Measurements from ENCODE around the gene KPNA6.
"Not testable (repeated sequence)": the region's sequence is repeated elsewhere in the genome, so short reads cannot be mapped to it uniquely, and the experiment has no call there.

The KPNA6 gene

GRCh38 chr1:32107742-32108661 lies at the start of gene KPNA6:
Gene KPNA6 (plus strand): TSS chr1:32108056. CDS start chr1:32108131, 75 bp downstream.
- H3K9me3 ChIP-seq (ENCODE audit: control insufficient read depth, low read length), result no peaks in the 10 kb centered on the region
- H3K36me3 ChIP-seq (ENCODE audit: control insufficient read depth, insufficient read depth, low read length), result no peaks in the 10 kb centered on the region
- peak within 1 kb of the TSS; percentile 99 for H3K4me3 ChIP-seq (ENCODE audit: low read length)
- peak within 1 kb of the TSS; percentile 89 for H3K9ac ChIP-seq (ENCODE audit: low read length)
- H3K4me1 ChIP-seq (ENCODE audit: control insufficient read depth, insufficient read depth, low read length), result peaks cover 22% of the 10 kb centered on the region
- H3K27me3 ChIP-seq (ENCODE audit: control insufficient read depth, insufficient read depth, low read length), result no peaks in the 10 kb centered on the region

DNA sequence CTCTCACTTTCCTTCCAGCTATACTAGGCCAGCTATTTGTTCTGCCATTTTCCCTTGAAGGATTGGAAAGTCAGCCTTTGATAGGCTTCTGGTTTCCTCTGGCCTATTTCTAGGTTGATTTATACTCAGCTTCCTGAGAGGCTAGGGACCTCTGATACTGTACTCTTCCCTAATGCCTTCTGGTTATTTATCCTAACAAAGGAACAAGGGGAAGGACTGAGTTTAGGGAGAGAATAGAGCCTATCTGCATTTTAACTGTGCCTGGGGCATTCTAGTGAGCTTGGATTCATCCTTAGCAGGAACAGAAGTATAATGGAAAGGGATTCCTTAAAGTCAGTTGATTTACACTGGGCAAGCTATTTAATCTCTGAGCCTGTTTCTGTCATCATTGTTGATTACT lies 46.9 kb upstream of the KPNA6 start:
- Histone ChIP-seq H3K27me3 (ENCODE audit: control insufficient read depth, insufficient read depth, low read length) (no peaks in the 10 kb centered on the region), H3K4me3 (ENCODE audit: low read length) (no peak overlapping the region), H3K36me3 (ENCODE audit: control insufficient read depth, insufficient read depth, low read length) (no peaks in the 10 kb centered on the region), H3K9me3 (ENCODE audit: control insufficient read depth, low read length) (no peaks in the 10 kb centered on the region), H3K9ac (ENCODE audit: low read length) (no peak overlapping the region), H3K4me1 (ENCODE audit: control insufficient read depth, insufficient read depth, low read length) (no peaks in the 10 kb centered on the region)

- peaks cover 6% of the 10 kb centered on the region for H3K4me1 ChIP-seq (ENCODE audit: control insufficient read depth, insufficient read depth, low read length)
- no peaks in the 10 kb centered on the region for H3K36me3 ChIP-seq (ENCODE audit: control insufficient read depth, insufficient read depth, low read length)
- no peak overlapping the region for H3K9ac ChIP-seq (ENCODE audit: low read length)
- H3K9me3 ChIP-seq (ENCODE audit: control insufficient read depth, low read length), result no peaks in the 10 kb centered on the region
- no peak overlapping the region for H3K4me3 ChIP-seq (ENCODE audit: low read length)
- no peaks in the 10 kb centered on the region for H3K27me3 ChIP-seq (ENCODE audit: control insufficient read depth, insufficient read depth, low read length)
Measured at GRCh38 chr1:32062867-32063230, 45.0 kb upstream of the KPNA6 start.

GRCh38 chr1:32063261-32063681 lies 44.6 kb upstream of the KPNA6 start:
- Histone ChIP-seq H3K27me3 (ENCODE audit: control insufficient read depth, insufficient read depth, low read length) (no peaks in the 10 kb centered on the region), H3K36me3 (ENCODE audit: control insufficient read depth, insufficient read depth, low read length) (no peaks in the 10 kb centered on the region), H3K9me3 (ENCODE audit: control insufficient read depth, low read length) (no peaks in the 10 kb centered on the region), H3K4me1 (ENCODE audit: control insufficient read depth, insufficient read depth, low read length) (peaks cover 6% of the 10 kb centered on the region), H3K4me3 (ENCODE audit: low read length) (no peak overlapping the region), H3K9ac (ENCODE audit: low read length) (no peak overlapping the region)

GRCh38 chr1:32065613-32066488 lies 42.0 kb upstream of the KPNA6 start:
- not testable (repeated sequence) for H3K36me3 ChIP-seq (ENCODE audit: control insufficient read depth, insufficient read depth, low read length); H3K27me3 ChIP-seq (ENCODE audit: control insufficient read depth, insufficient read depth, low read length); H3K9ac ChIP-seq (ENCODE audit: low read length); H3K4me3 ChIP-seq (ENCODE audit: low read length); H3K4me1 ChIP-seq (ENCODE audit: control insufficient read depth, insufficient read depth, low read length); H3K9me3 ChIP-seq (ENCODE audit: control insufficient read depth, low read length)

- Histone ChIP-seq H3K9me3 (ENCODE audit: control insufficient read depth, low read length) (no peaks in the 10 kb centered on the region), H3K36me3 (ENCODE audit: control insufficient read depth, insufficient read depth, low read length) (no peaks in the 10 kb centered on the region), H3K4me1 (ENCODE audit: control insufficient read depth, insufficient read depth, low read length) (peaks cover 6% of the 10 kb centered on the region), H3K27me3 (ENCODE audit: control insufficient read depth, insufficient read depth, low read length) (no peaks in the 10 kb centered on the region), H3K9ac (ENCODE audit: low read length) (no peak overlapping the region), H3K4me3 (ENCODE audit: low read length) (no peak overlapping the region)
Measured at GRCh38 chr1:32066489-32066873, 41.4 kb upstream of the KPNA6 start.

DNA sequence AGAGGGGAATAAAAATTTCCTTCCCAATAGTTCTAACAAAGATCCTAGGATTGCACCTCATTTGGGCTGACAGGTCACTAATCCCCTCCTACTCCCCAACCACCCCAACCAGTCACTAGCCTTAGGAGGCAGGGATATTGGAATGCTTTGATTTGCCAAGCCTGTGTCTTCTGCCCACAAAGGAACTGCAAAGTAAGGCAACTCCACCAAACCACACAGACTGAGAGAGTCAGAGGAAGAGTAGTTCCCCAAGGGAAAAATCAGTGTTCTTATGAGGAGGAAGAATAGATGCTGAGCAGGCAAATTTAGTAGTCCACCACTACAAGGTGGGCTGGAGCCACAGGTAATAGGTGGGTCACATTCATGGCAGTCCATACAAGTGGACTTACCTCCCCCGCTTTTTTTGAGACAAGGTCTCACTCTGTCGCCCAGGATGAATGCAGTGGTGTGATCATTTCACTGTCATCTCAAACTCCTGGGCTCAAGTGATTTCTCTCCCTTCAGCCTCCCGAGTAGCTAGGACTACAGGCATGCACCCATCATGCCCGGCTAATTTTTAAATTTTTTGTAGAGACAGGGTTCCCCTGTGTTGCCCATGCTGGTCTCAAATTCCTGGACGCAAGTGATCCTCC lies 38.8 kb upstream of the KPNA6 start:
- H3K4me1 ChIP-seq (ENCODE audit: control insufficient read depth, insufficient read depth, low read length), result peaks cover 15% of the 10 kb centered on the region

DNA sequence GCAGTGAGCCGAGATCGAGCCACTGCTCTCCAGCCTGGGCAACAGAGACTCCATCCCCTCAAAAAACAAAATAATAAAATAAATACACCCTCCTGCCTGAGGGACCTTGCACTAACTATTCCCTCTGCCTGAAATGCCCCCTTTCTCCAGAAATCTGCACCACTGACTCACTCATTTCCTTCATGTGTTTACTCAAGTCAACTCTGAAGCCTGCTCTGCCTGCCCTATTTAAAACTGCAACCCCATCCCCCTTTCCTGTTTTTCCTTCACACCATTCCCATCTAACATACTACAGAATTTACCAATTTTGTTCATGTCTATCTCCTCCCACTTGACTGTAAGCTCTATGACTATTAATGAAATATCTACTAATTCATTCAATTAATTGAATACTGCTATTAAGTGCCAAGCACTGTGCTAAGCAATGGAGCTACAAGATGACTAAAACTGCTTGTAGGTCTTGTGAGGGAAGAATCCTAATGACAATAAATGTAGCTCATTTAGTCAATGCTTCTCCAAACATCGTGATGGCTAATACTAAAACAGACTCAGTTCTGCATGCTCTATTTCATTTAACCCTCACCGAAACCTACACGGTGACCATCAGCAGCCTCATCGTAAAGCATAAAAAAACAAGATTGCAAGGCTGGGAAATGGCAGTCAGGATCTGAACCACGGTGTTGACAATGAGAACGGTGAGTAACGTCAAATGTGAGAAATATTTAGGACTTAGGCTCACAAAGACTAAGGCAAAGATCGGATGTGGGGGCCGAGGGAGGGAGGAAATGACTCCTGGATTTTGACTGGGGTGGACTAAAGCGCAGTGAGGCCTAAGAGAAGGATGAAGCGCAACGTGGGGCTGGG lies 35.9 kb upstream of the KPNA6 start:
- Histone ChIP-seq H3K4me1 (ENCODE audit: control insufficient read depth, insufficient read depth, low read length) (peaks cover 9% of the 10 kb centered on the region), H3K9me3 (ENCODE audit: control insufficient read depth, low read length) (no peaks in the 10 kb centered on the region), H3K9ac (ENCODE audit: low read length) (peak overlapping the region; percentile 61), H3K36me3 (ENCODE audit: control insufficient read depth, insufficient read depth, low read length) (no peaks in the 10 kb centered on the region), H3K4me3 (ENCODE audit: low read length) (peak overlapping the region; percentile 80), H3K27me3 (ENCODE audit: control insufficient read depth, insufficient read depth, low read length) (no peaks in the 10 kb centered on the region)

More for the DNA sequence above, 38.8 kb upstream of the KPNA6 start:
- no peak overlapping the region for H3K9ac ChIP-seq (ENCODE audit: low read length)
- no peaks in the 10 kb centered on the region for H3K27me3 ChIP-seq (ENCODE audit: control insufficient read depth, insufficient read depth, low read length)
- H3K4me3 ChIP-seq (ENCODE audit: low read length), result no peak overlapping the region
- no peaks in the 10 kb centered on the region for H3K9me3 ChIP-seq (ENCODE audit: control insufficient read depth, low read length)
- H3K36me3 ChIP-seq (ENCODE audit: control insufficient read depth, insufficient read depth, low read length), result no peaks in the 10 kb centered on the region

GRCh38 chr1:32072622-32073298 lies 35.1 kb upstream of the KPNA6 start, which contains the start of gene TMEM39B:
Gene TMEM39B (plus strand): TSS chr1:32072939. CDS start chr1:32073048, 109 bp downstream.
- Histone ChIP-seq H3K36me3 (ENCODE audit: control insufficient read depth, insufficient read depth, low read length) (peaks cover 7% of the 10 kb centered on the region), H3K4me3 (ENCODE audit: low read length) (peak within 1 kb of the TSS; percentile 80), H3K9ac (ENCODE audit: low read length) (peak within 1 kb of the TSS; percentile 80), H3K27me3 (ENCODE audit: control insufficient read depth, insufficient read depth, low read length) (no peaks in the 10 kb centered on the region), H3K4me1 (ENCODE audit: control insufficient read depth, insufficient read depth, low read length) (peaks cover 9% of the 10 kb centered on the region), H3K9me3 (ENCODE audit: control insufficient read depth, low read length) (no peaks in the 10 kb centered on the region)

GRCh38 chr1:32073299-32074229 lies 34.3 kb upstream of the KPNA6 start:
- Histone ChIP-seq H3K4me3 (ENCODE audit: low read length) (peak overlapping the region; percentile 80), H3K27me3 (ENCODE audit: control insufficient read depth, insufficient read depth, low read length) (no peaks in the 10 kb centered on the region), H3K9ac (ENCODE audit: low read length) (peak overlapping the region; percentile 80), H3K9me3 (ENCODE audit: control insufficient read depth, low read length) (no peaks in the 10 kb centered on the region), H3K36me3 (ENCODE audit: control insufficient read depth, insufficient read depth, low read length) (peaks cover 7% of the 10 kb centered on the region), H3K4me1 (ENCODE audit: control insufficient read depth, insufficient read depth, low read length) (peaks cover 9% of the 10 kb centered on the region)

Data from mucosa of stomach (tissue), 1 donor.